SK-N-SH treated with all-trans-retinoic acid at 6 μM for 48 hours (cell line): Measurements from ENCODE around the gene GRIN1.

Experiments used
- ATAC-seq: fragments of 200-7000 bp; cut with Tn5 transposase; 3 replicates; pipeline ENCODE4 v1.9.1; 2020; ENCODE audit warnings: mild to moderate bottlenecking, moderate library complexity
- ARNTL ChIP-seq: fragments of 450-650 bp; formaldehyde crosslinking; IDR thresholded peaks from 2 replicates; pipeline ENCODE4 v1.5.0; 2020; ENCODE audit warnings: low read depth, mild to moderate bottlenecking, moderate library complexity, borderline replicate concordance
- BACH2 ChIP-seq: fragments of 250-450 bp; sonication (Bioruptor Pico); IDR thresholded peaks from 2 replicates; pipeline ENCODE4 v1.9.0; 2021; ENCODE audit warnings: mild to moderate bottlenecking, borderline replicate concordance
- CREB5 ChIP-seq: fragments of 250-450 bp; sonication (Bioruptor Pico); IDR thresholded peaks from 2 replicates; pipeline ENCODE4 v1.5.1; 2020; ENCODE audit warnings: low read depth, mild to moderate bottlenecking, moderate library complexity
- CSDC2 ChIP-seq: fragments of 250-450 bp; sonication (Bioruptor Pico); IDR thresholded peaks from 2 replicates; pipeline ENCODE4 v1.5.0; 2020; ENCODE audit warnings: mild to moderate bottlenecking, moderate library complexity
- CSRNP3 ChIP-seq: fragments of 250-450 bp; sonication (Bioruptor Pico); IDR thresholded peaks from 2 replicates; pipeline ENCODE4 v1.5.1; 2021; ENCODE audit warnings: mild to moderate bottlenecking, moderate library complexity
- ESRRG ChIP-seq: fragments of 250-450 bp; sonication (Bioruptor Pico); IDR thresholded peaks from 2 replicates; pipeline ENCODE4 v1.6.1; 2021; ENCODE audit warnings: mild to moderate bottlenecking
- GLIS3 ChIP-seq: fragments of 250-450 bp; sonication (Bioruptor Pico); IDR thresholded peaks from 2 replicates; pipeline ENCODE4 v1.5.0; 2020; ENCODE audit warnings: mild to moderate bottlenecking, moderate library complexity
- ISL1 ChIP-seq: fragments of 250-450 bp; sonication (Bioruptor Pico); IDR thresholded peaks from 2 replicates; pipeline ENCODE4 v2.1.2; 2022; ENCODE audit warnings: mild to moderate bottlenecking, moderate library complexity
- OSR1 ChIP-seq: fragments of 250-450 bp; sonication (Bioruptor Pico); IDR thresholded peaks from 2 replicates; pipeline ENCODE4 v1.8.0; 2022; ENCODE audit warnings: moderate library complexity, mild to moderate bottlenecking, inconsistent platforms
- PATZ1 ChIP-seq: fragments of 250-450 bp; sonication (Bioruptor Pico); IDR thresholded peaks from 2 replicates; pipeline ENCODE4 v1.8.0; 2020; ENCODE audit warnings: mild to moderate bottlenecking, moderate library complexity, borderline replicate concordance
- POU6F1 ChIP-seq: fragments of 250-450 bp; sonication (Bioruptor Pico); IDR thresholded peaks from 2 replicates; pipeline ENCODE4 v1.8.0; 2021; ENCODE audit warnings: low read depth, mild to moderate bottlenecking, moderate library complexity, borderline replicate concordance
- PPARA ChIP-seq: fragments of 250-450 bp; sonication (Bioruptor Pico); IDR thresholded peaks from 2 replicates; pipeline ENCODE4 v1.5.0; 2020; ENCODE audit warnings: mild to moderate bottlenecking, borderline replicate concordance
- RARB ChIP-seq: fragments of 250-450 bp; sonication (Bioruptor Pico); IDR thresholded peaks from 2 replicates; pipeline ENCODE4 v1.8.0; 2021; ENCODE audit warnings: mild to moderate bottlenecking, moderate library complexity
- SNAI2 ChIP-seq: fragments of 250-450 bp; sonication (Bioruptor Pico); IDR thresholded peaks from 2 replicates; pipeline ENCODE4 v1.5.0; 2020; ENCODE audit warnings: mild to moderate bottlenecking, moderate library complexity
- TCF4 ChIP-seq: fragments of 250-450 bp; sonication (Bioruptor Pico); IDR thresholded peaks from 2 replicates; pipeline ENCODE4 v1.8.0; 2021; ENCODE audit warnings: mild to moderate bottlenecking, moderate library complexity, borderline replicate concordance
- TOX ChIP-seq: fragments of 250-450 bp; sonication (Bioruptor Pico); IDR thresholded peaks from 2 replicates; pipeline ENCODE4 v1.8.0; 2021; ENCODE audit warnings: mild to moderate bottlenecking, moderate library complexity, borderline replicate concordance
- ZFP3 ChIP-seq: fragments of 250-450 bp; sonication (Bioruptor Pico); IDR thresholded peaks from 2 replicates; pipeline ENCODE4 v1.5.0; 2020; ENCODE audit warnings: mild to moderate bottlenecking, moderate library complexity
- ZFP30 ChIP-seq: fragments of 450-650 bp; formaldehyde crosslinking; IDR thresholded peaks from 2 replicates; pipeline ENCODE4 v1.5.0; 2022; ENCODE audit warnings: mild to moderate bottlenecking, moderate library complexity
- ZNF565 ChIP-seq: fragments of 450-650 bp; formaldehyde crosslinking; conservative IDR thresholded peaks from 2 replicates; pipeline ENCODE4 v1.5.0; 2020; ENCODE audit warnings: low read depth, mild to moderate bottlenecking, moderate library complexity
- ZNF70 ChIP-seq: fragments of 450-650 bp; formaldehyde crosslinking; IDR thresholded peaks from 2 replicates; pipeline ENCODE4 v1.5.0; 2020; ENCODE audit warnings: mild to moderate bottlenecking, moderate library complexity
- ZNF8 ChIP-seq: fragments of 450-650 bp; formaldehyde crosslinking; IDR thresholded peaks from 2 replicates; pipeline ENCODE4 v1.5.0; 2020; ENCODE audit warnings: mild to moderate bottlenecking, moderate library complexity

GRIN1 gene

GRCh38 chr9:137179761-137180160, 40.8 kb downstream of the GRIN1 start:
- no peak for ATAC-seq
- no peak for TF ChIP-seq ZFP30 (CRISPR knock-in tag)
- no peak for TF ChIP-seq CREB5 (CRISPR knock-in tag)
- TF ChIP-seq TCF4, result no peak
- TF ChIP-seq TOX (CRISPR knock-in tag), result no peak
- TF ChIP-seq ESRRG, result no peak
- TF ChIP-seq ZNF565 (CRISPR knock-in tag), result no peak
- no peak for TF ChIP-seq OSR1 (CRISPR knock-in tag)
- TF ChIP-seq GLIS3 (CRISPR knock-in tag), result no peak
- TF ChIP-seq ZFP3 (CRISPR knock-in tag), result no peak
- no peak for TF ChIP-seq BACH2
- no peak for TF ChIP-seq PATZ1 (CRISPR knock-in tag)
- no peak for TF ChIP-seq RARB
- no peak for TF ChIP-seq ISL1 (CRISPR knock-in tag)
- TF ChIP-seq PPARA (CRISPR knock-in tag), result no peak
- TF ChIP-seq SNAI2, result no peak
- no peak for TF ChIP-seq CSRNP3 (CRISPR knock-in tag)
- no peak for TF ChIP-seq ZNF8 (CRISPR knock-in tag)
- no peak for TF ChIP-seq POU6F1 (CRISPR knock-in tag)
- no peak for TF ChIP-seq ARNTL (CRISPR knock-in tag)

- TF ChIP-seq CREB5 (CRISPR knock-in tag), result no peak
- no peak for TF ChIP-seq ZNF70 (CRISPR knock-in tag)
- TF ChIP-seq ZNF565 (CRISPR knock-in tag), result no peak
- no peak for TF ChIP-seq CSDC2
- TF ChIP-seq CSRNP3 (CRISPR knock-in tag), result no peak
- TF ChIP-seq ARNTL (CRISPR knock-in tag), result no peak
- TF ChIP-seq ZFP30 (CRISPR knock-in tag), result no peak
- no peak for TF ChIP-seq ISL1 (CRISPR knock-in tag)
- no peak for TF ChIP-seq OSR1 (CRISPR knock-in tag)
- ATAC-seq, result no peak
These were observed 41.5 kb downstream of the GRIN1 start for GRCh38 chr9:137180491-137180890.

GRCh38 chr9:137181680-137182079, 42.7 kb downstream of the GRIN1 start:
- no peak for ATAC-seq
- TF ChIP-seq OSR1 (CRISPR knock-in tag) (no peak), ZNF565 (CRISPR knock-in tag) (no peak), RARB (no peak), BACH2 (no peak), TCF4 (no peak), CREB5 (CRISPR knock-in tag) (no peak), GLIS3 (CRISPR knock-in tag) (no peak), POU6F1 (CRISPR knock-in tag) (no peak), ARNTL (CRISPR knock-in tag) (no peak), CSDC2 (no peak), SNAI2 (no peak), ISL1 (CRISPR knock-in tag) (no peak), ESRRG (no peak), TOX (CRISPR knock-in tag) (no peak), ZFP30 (CRISPR knock-in tag) (no peak), ZNF8 (CRISPR knock-in tag) (no peak), ZFP3 (CRISPR knock-in tag) (no peak), ZNF70 (CRISPR knock-in tag) (no peak)
